Measurements from ENCODE around the gene MAD2L2. TPM values are rescaled to one million over a fixed set of nuclear protein-coding genes. Genes with fewer than 3 reads are reported as not detected.

Gene MAD2L2
- total RNA-seq, 1 experiment from 2014 or later = 127 TPM

DNA sequence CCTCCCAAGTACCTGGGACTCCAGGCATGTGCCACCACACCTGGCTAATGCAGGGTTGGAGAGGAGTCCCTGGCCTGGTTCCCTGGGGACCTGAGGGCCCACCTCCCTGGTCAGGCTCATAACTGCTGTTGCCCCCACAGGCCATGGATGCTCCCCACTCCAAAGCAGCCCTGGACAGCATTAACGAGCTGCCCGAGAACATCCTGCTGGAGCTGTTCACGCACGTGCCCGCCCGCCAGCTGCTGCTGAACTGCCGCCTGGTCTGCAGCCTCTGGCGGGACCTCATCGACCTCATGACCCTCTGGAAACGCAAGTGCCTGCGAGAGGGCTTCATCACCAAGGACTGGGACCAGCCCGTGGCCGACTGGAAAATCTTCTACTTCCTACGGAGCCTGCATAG, 12.4 kb downstream of the MAD2L2 start:
- CTCF ChIA-PET = no interaction called here
- H3K4me3 ChIP-seq (ENCODE audit: low read length) = no peak overlapping the region
- no peaks in the 10 kb centered on the region for H3K4me1 ChIP-seq (ENCODE audit: insufficient read depth, low read length)
- no peak for ATAC-seq
- no peaks in the 10 kb centered on the region for H3K9me3 ChIP-seq (ENCODE audit: low read length)
- no peaks in the 10 kb centered on the region for H3F3A ChIP-seq (ENCODE audit: low read length, unreplicated experiment)
- H2AFZ ChIP-seq (ENCODE audit: low read length) = no peak overlapping the region
- no peaks in the 10 kb centered on the region for H3K9me2 ChIP-seq (replicated peaks; ENCODE audit: low read length)
- TF ChIP-seq, protein P1, sequence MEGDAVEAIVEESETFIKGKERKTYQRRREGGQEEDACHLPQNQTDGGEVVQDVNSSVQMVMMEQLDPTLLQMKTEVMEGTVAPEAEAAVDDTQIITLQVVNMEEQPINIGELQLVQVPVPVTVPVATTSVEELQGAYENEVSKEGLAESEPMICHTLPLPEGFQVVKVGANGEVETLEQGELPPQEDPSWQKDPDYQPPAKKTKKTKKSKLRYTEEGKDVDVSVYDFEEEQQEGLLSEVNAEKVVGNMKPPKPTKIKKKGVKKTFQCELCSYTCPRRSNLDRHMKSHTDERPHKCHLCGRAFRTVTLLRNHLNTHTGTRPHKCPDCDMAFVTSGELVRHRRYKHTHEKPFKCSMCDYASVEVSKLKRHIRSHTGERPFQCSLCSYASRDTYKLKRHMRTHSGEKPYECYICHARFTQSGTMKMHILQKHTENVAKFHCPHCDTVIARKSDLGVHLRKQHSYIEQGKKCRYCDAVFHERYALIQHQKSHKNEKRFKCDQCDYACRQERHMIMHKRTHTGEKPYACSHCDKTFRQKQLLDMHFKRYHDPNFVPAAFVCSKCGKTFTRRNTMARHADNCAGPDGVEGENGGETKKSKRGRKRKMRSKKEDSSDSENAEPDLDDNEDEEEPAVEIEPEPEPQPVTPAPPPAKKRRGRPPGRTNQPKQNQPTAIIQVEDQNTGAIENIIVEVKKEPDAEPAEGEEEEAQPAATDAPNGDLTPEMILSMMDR (conservative IDR thresholded peaks at IDR 0.05; ENCODE audit: low read depth, low read length) = no peak
- DNase-seq = no peak
- no peak overlapping the region for H3K4me2 ChIP-seq (ENCODE audit: low read length)
- H3K27me3 ChIP-seq (ENCODE audit: low read length) = no peaks in the 10 kb centered on the region
- POLR2A ChIA-PET (ENCODE audit: unreplicated experiment) = no interaction called here
- BruUV-seq (replicated peaks) = no TSS peak
- no peaks in the 10 kb centered on the region for H3K79me2 ChIP-seq (ENCODE audit: low read length)
- intact Hi-C loops (cut with micrococcal nuclease) = no loop called here
- H3K27ac ChIP-seq (ENCODE audit: low read length) = no peak overlapping the region
- H4K20me1 ChIP-seq (ENCODE audit: low read length) = no peaks in the 10 kb centered on the region
- no peaks in the 10 kb centered on the region for H3K36me3 ChIP-seq (ENCODE audit: low read depth, low read length)
- H3K9ac ChIP-seq (ENCODE audit: low read length) = no peak overlapping the region

DNA sequence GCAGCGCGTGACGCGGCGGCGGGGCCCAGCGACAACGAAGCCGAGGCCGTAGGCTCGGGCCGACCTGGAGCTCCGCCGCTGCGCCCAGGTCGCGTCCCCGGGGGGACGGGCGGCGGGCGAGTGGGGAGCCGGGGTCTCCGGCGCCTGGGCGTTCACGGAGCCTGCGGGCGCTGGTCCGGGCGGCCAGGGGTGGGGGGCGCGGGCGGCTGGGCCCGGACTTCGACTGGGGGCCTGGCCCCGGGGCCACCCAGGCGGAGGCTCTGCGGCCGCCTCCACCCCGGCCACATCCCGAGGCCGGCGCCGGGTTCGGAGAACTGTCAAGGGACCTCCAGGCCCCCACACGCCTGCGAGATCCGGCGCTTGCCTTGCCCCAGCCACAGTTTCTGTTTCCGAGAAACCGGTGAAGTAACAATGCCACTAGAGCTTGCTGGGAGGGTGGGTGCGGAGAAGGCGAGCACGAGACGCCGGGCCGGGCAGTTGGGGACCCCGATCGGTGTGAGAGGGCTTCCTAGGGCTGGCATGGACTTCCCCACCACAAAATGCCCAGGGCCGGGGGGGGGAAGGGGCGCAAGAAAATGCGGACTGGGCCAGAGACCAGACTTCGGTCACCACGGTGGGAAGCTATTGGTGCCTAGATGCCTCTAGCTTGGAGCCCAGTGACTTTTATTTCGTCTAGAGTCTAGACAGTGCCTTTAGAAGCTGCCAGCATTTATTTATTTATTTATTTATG, 16.4 kb downstream of the MAD2L2 start:
- H2AFZ ChIP-seq (ENCODE audit: low read length) = peak overlapping the region; percentile 94
- H3F3A ChIP-seq (ENCODE audit: low read length, unreplicated experiment) = no peaks in the 10 kb centered on the region
- peak overlapping the region; percentile 83 for H3K4me3 ChIP-seq (ENCODE audit: low read length)
- ATAC-seq = peak; percentile 64
- H3K79me2 ChIP-seq (ENCODE audit: low read length) = no peaks in the 10 kb centered on the region
- no peaks in the 10 kb centered on the region for H3K9me2 ChIP-seq (replicated peaks; ENCODE audit: low read length)
- no peak for TF ChIP-seq EZH2 (IDR thresholded peaks at IDR 0.05; ENCODE audit: low read length, unreplicated experiment)
- no peak overlapping the region for H3K27ac ChIP-seq (ENCODE audit: low read length)
- peak; percentile 37 for DNase-seq
- no peaks in the 10 kb centered on the region for H3K9me3 ChIP-seq (ENCODE audit: low read length)
- no peaks in the 10 kb centered on the region for H4K20me1 ChIP-seq (ENCODE audit: low read length)
- no peaks in the 10 kb centered on the region for H3K27me3 ChIP-seq (ENCODE audit: low read length)
- TSS peak; percentile 18 for BruUV-seq (replicated peaks)
- intact Hi-C loops (cut with micrococcal nuclease) = loop anchor here (1.0 kb wide), 1 partner anchor 56 kb away; no protein-coding TSS in a partner anchor
- H3K4me1 ChIP-seq (ENCODE audit: insufficient read depth, low read length) = no peaks in the 10 kb centered on the region
- peak overlapping the region; percentile 64; the same call in 1 of the 2 replicates for H3K9ac ChIP-seq (ENCODE audit: low read length)
- ChIA-PET CTCF (interaction anchor here (0.6 to 1.8 kb wide), 10 partner anchors 9 to 775 kb away, joined by 3 to 15 read pairs (median 5); no protein-coding TSS in a partner anchor), POLR2A (ENCODE audit: unreplicated experiment) (interaction anchor here (0.6 to 0.7 kb wide), 2 partner anchors 792 to 963 kb away, joined by 3 to 7 read pairs; no protein-coding TSS in a partner anchor)
- H3K36me3 ChIP-seq (ENCODE audit: low read depth, low read length) = no peaks in the 10 kb centered on the region
- peak overlapping the region; percentile 98 for H3K4me2 ChIP-seq (ENCODE audit: low read length)

DNA sequence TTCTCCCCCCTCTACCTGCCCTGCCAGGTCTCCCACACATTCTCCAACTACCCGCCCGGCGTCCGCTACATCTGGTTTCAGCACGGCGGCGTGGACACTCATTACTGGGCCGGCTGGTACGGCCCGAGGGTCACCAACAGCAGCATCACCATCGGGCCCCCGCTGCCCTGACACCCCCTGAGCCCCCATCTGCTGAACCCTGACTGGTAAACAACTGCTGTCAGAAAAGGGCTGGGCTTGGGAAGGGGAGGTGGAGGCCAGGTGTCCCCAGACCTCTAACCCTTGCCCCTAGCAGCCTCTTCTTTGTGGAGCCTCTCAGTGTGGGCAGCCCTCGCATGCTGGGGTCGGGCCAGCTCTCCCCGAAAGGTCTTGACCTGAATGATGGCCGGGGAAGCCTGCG, 19.8 kb downstream of the MAD2L2 start:
- Histone ChIP-seq H3K79me2 (ENCODE audit: low read length) (0 out of 2 replicates have a peak, but pooled peaks cover under 1% of the 10 kb centered on the region), H3K4me2 (ENCODE audit: low read length) (no peak overlapping the region)
- ATAC-seq = no peak

More for the DNA sequence above, 19.8 kb downstream of the MAD2L2 start:
- BruUV-seq (replicated peaks) = no TSS peak
- H3F3A ChIP-seq (ENCODE audit: low read length, unreplicated experiment) = no peaks in the 10 kb centered on the region
- no peak overlapping the region for H2AFZ ChIP-seq (ENCODE audit: low read length)
- no peak for DNase-seq
- no peak overlapping the region for H3K27ac ChIP-seq (ENCODE audit: low read length)
- TF ChIP-seq EZH2 (IDR thresholded peaks at IDR 0.05; ENCODE audit: low read length, unreplicated experiment) = no peak
- TF ChIP-seq, protein P1 (conservative IDR thresholded peaks at IDR 0.05; ENCODE audit: low read depth, low read length) = no peak
- no peak for TF ChIP-seq EZH2phosphoT487 (IDR thresholded peaks at IDR 0.05; ENCODE audit: borderline replicate concordance, low read length)
- H3K4me1 ChIP-seq (ENCODE audit: insufficient read depth, low read length) = no peaks in the 10 kb centered on the region
- POLR2A ChIA-PET (ENCODE audit: unreplicated experiment) = no interaction called here
- H4K20me1 ChIP-seq (ENCODE audit: low read length) = no peaks in the 10 kb centered on the region
- CTCF ChIA-PET = no interaction called here
- no peak overlapping the region for H3K9ac ChIP-seq (ENCODE audit: low read length)
- H3K27me3 ChIP-seq (ENCODE audit: low read length) = no peaks in the 10 kb centered on the region
- H3K36me3 ChIP-seq (ENCODE audit: low read depth, low read length) = no peaks in the 10 kb centered on the region
- H3K9me3 ChIP-seq (ENCODE audit: low read length) = no peaks in the 10 kb centered on the region
- H3K9me2 ChIP-seq (replicated peaks; ENCODE audit: low read length) = no peaks in the 10 kb centered on the region
- no peak overlapping the region for H3K4me3 ChIP-seq (ENCODE audit: low read length)
- intact Hi-C loops (cut with micrococcal nuclease) = no loop called here
